GM06990 (cell line): ENCODE results near the gene BHMT2.

Source experiments
- DNase-seq: peaks from one replicate; pipeline ENCODE4 v3.0.0-alpha.2; 2011; ENCODE audit not compliant: insufficient read length; ENCODE audit errors: extremely low read depth
- H3K27me3 ChIP-seq: replicated peaks from 2 replicates; pipeline ENCODE4 v1.6.0; 2011; ENCODE audit warnings: low read length; ENCODE audit not compliant: control insufficient read depth, insufficient read depth
- H3K36me3 ChIP-seq: 2 replicates; pipeline ENCODE4 v1.5.1; 2011; ENCODE audit warnings: low read length; ENCODE audit not compliant: control insufficient read depth, insufficient read depth
- H3K4me3 ChIP-seq: replicated peaks from 2 replicates; pipeline ENCODE4 v1.5.1; 2011; ENCODE audit warnings: low read depth, mild to moderate bottlenecking, control low read depth, low read length
- TF ChIP-seq, protein P1 (sequence below): IDR thresholded peaks from 2 replicates; pipeline ENCODE4 v1.5.1; 2011; ENCODE audit warnings: low read length, control low read depth, mild to moderate bottlenecking, inconsistent platforms; ENCODE audit not compliant: insufficient read depth, poor library complexity, severe bottlenecking

BHMT2 gene

DNA sequence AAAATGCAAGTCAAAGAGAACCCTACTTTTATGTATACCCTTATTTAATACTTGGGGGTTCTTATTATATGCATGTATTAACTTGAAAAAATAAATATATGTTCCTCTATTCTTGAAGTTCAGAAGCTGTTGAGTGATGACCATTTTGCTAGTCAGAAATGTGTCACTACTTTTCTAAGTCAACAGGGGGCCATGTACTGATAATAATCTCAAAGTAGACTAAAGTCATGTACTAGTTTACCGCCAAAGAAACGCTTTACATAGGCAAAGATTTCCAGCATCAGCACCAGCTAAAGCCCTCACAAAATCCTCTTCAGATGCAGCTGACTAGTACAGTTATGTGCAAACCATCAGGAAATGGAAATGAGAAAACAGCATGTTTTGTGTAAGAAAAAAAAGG is 36.3 kb downstream of the BHMT2 start:
- TF ChIP-seq, protein P1, sequence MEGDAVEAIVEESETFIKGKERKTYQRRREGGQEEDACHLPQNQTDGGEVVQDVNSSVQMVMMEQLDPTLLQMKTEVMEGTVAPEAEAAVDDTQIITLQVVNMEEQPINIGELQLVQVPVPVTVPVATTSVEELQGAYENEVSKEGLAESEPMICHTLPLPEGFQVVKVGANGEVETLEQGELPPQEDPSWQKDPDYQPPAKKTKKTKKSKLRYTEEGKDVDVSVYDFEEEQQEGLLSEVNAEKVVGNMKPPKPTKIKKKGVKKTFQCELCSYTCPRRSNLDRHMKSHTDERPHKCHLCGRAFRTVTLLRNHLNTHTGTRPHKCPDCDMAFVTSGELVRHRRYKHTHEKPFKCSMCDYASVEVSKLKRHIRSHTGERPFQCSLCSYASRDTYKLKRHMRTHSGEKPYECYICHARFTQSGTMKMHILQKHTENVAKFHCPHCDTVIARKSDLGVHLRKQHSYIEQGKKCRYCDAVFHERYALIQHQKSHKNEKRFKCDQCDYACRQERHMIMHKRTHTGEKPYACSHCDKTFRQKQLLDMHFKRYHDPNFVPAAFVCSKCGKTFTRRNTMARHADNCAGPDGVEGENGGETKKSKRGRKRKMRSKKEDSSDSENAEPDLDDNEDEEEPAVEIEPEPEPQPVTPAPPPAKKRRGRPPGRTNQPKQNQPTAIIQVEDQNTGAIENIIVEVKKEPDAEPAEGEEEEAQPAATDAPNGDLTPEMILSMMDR: no peak

GRCh38 chr5:79107020-79107796 is 37.6 kb downstream of the BHMT2 start:
- Histone ChIP-seq H3K4me3 (no peak overlapping the region), H3K27me3 (no peaks in the 10 kb centered on the region; the same call in 1 of the 2 replicates), H3K36me3 (no peaks in the 10 kb centered on the region)
- TF ChIP-seq, protein P1: no peak
- DNase-seq: no peak

More for the DNA sequence above, 36.3 kb downstream of the BHMT2 start:
- Histone ChIP-seq H3K36me3 (no peaks in the 10 kb centered on the region), H3K27me3 (no peaks in the 10 kb centered on the region), H3K4me3 (no peak overlapping the region)
- no peak for DNase-seq

DNA sequence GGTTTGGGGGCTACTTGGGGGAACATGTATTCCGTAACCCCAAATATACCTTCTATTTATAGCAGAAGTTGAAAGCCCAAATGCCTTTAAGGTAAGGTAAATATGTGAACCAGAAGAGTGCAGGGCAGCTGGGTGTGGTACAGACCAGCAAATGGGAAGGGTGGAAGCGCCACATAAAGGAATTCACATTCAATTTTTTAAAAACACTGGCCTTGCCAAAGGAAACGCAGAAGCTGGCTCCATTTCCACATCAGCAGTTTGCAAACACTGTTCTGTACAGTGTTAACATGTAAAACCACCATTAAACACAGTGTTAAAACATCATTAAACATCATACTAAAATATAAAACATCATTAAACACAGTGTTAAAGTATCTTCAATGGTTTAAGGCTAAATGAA is 38.5 kb downstream of the BHMT2 start:
- no peaks in the 10 kb centered on the region; the same call in 1 of the 2 replicates for H3K27me3 ChIP-seq
- H3K4me3 ChIP-seq: no peak overlapping the region
- DNase-seq: no peak
- TF ChIP-seq, protein P1: no peak
- H3K36me3 ChIP-seq: no peaks in the 10 kb centered on the region

DNA sequence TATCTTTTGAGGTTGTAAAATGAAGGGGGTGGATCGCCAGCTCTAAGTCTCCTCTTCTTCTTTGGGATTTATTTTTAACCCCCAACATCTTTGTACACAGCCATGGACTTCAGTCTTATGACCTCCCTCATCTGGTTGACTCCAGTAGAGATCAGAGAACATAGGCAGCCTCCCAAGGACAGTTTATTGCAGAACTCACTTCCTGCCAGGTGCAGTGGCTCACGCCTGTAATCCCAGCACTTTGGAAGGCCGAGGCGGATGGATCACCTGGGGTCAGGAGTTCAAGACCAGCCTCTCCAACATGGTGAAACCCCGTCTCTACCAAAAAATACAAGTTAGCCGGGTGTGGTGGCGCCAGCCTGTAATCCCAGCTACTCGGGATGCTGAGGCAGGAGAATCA is 39.2 kb downstream of the BHMT2 start:
- H3K27me3 ChIP-seq: no peaks in the 10 kb centered on the region; the same call in 1 of the 2 replicates
- TF ChIP-seq, protein P1: no peak

GRCh38 chr5:79109527-79110492 is 40.2 kb downstream of the BHMT2 start:
- H3K36me3 ChIP-seq: no peaks in the 10 kb centered on the region
- H3K27me3 ChIP-seq: no peaks in the 10 kb centered on the region; the same call in 1 of the 2 replicates
- DNase-seq: no peak
- no peak overlapping the region for H3K4me3 ChIP-seq
- TF ChIP-seq, protein P1: peak; percentile 85

More for the DNA sequence above, 39.2 kb downstream of the BHMT2 start:
- Histone ChIP-seq H3K36me3 (no peaks in the 10 kb centered on the region), H3K4me3 (no peak overlapping the region)
- DNase-seq: no peak
